ENCODE measurements around the gene APEH. TPM values are rescaled to one million over a fixed set of nuclear protein-coding genes. Genes with fewer than 3 reads are reported as not detected.

APEH gene
- total and polyA plus RNA-seq, 9 of the 15 experiments (the other 6 are each of a cell fraction or from before 2014, with no cell fraction given): 70.9 to 177 (median 117) TPM

GRCh38 chr3:49664300-49664699 is 9.9 kb upstream of the APEH start:
- Histone ChIP-seq H2AFZ (ENCODE audit: low read depth, low read length) (no peak overlapping the region), H3K4me1 (replicated peaks in 1 of 2; ENCODE audit: control insufficient read depth in 2 of 2, insufficient read depth in 2 of 2, low read length in 2 of 2) (peaks cover 0 to 10% of the 10 kb centered on the region in 2 experiments; a peak in 2 of 5 replicates), H3K4me2 (ENCODE audit: insufficient read depth, low read length) (no peak overlapping the region), H3K27me3 (ENCODE audit: control insufficient read depth in 2 of 2, insufficient read depth in 2 of 2, low read length in 2 of 2) (no peaks in the 10 kb centered on the region), H3K9me3 (replicated peaks; ENCODE audit: control insufficient read depth, insufficient read depth, low read depth, low read length) (no peaks in the 10 kb centered on the region), H3K9ac (ENCODE audit: insufficient read depth in 1 of 2, low read depth in 2 of 2, low read length in 2 of 2) (no peak overlapping the region), H3K9me1 (ENCODE audit: control insufficient read depth, insufficient read depth, low read length) (no peaks in the 10 kb centered on the region), H4K20me1 (replicated peaks; ENCODE audit: control insufficient read depth, insufficient read depth, low read length) (no peaks in the 10 kb centered on the region), H3K79me2 (ENCODE audit: control insufficient read depth, insufficient read depth, low read length) (no peaks in the 10 kb centered on the region), H3K27ac (ENCODE audit: extremely low read depth, low read depth, low read length) (no peak overlapping the region), H3K36me3 (ENCODE audit: control insufficient read depth, insufficient read depth, low read length) (no peaks in the 10 kb centered on the region), H3K4me3 (no peak overlapping the region)
- ChIA-PET CTCF (ENCODE audit: low intra/inter-chr PET ratio) (no interaction called here), POLR2A (no interaction called here)
- ATAC-seq (no peak), DNase-seq (ENCODE audit: extremely low read depth in 1 of 4, low spot score in 3 of 4) (no peak), FAIRE-seq (no peak)
- in situ Hi-C loops (cut with MboI) (loop anchor here (10.0 kb wide), 1 partner anchor 99 kb away; no protein-coding TSS in a partner anchor), intact Hi-C loops (cut with micrococcal nuclease) (no loop called here)
- 80% methylated on average over 3 of the region's 11 CpGs for WGBS (ENCODE audit: insufficient coverage, low coverage, missing lambda C conversion rate)
- no peak for TF ChIP-seq HMG20B (CRISPR knock-in tag; IDR thresholded peaks at IDR 0.05)
- TF ChIP-seq ZNF212 (CRISPR knock-in tag; IDR thresholded peaks at IDR 0.05): no peak
- no peak for TF ChIP-seq CREB5 (CRISPR knock-in tag; IDR thresholded peaks at IDR 0.05)
- no peak for TF ChIP-seq MBD1 (CRISPR knock-in tag; IDR thresholded peaks at IDR 0.05)
- no peak for TF ChIP-seq IFI16 (CRISPR knock-in tag; IDR thresholded peaks at IDR 0.05)
- no peak for TF ChIP-seq HDAC6 (IDR thresholded peaks at IDR 0.05; ENCODE audit: low read depth, low read length)
- no peak for TF ChIP-seq EWSR1 (IDR thresholded peaks at IDR 0.05; ENCODE audit: borderline replicate concordance, low read depth, partially characterized antibody)
- no TSS peak for BruUV-seq (replicated peaks)
